ENCODE measurements around the gene UCP3. TPM values are rescaled to one million over a fixed set of nuclear protein-coding genes. Genes with fewer than 3 reads are reported as not detected.

The UCP3 gene
- total and polyA plus RNA-seq, 2 of the 8 experiments (the other 6 are each of a cell fraction or from before 2014, with no cell fraction given): 0.85 to 1.3 TPM

GRCh38 chr11:73977856-73978519 lies 30.9 kb downstream of the UCP3 start (continued):
- TF ChIP-seq TAF1 (IDR thresholded peaks at IDR 0.05; ENCODE audit: low read depth, low read length) (no peak), POLR2A (IDR thresholded peaks at IDR 0.05; ENCODE audit: control extremely low read depth in 1 of 2, low read depth in 2 of 2, low read length in 2 of 2) (no peak), YY1 (IDR thresholded peaks at IDR 0.05; ENCODE audit: low read depth, low read length) (no peak), BCL11A (IDR thresholded peaks at IDR 0.05; ENCODE audit: low read depth in 2 of 2, low read length in 2 of 2) (no peak), CHD1 (IDR thresholded peaks at IDR 0.05; ENCODE audit: low read depth, low read length) (no peak)

Data from H1 (cell line).